Measurements from ENCODE around the gene LOC101059915.

Gene LOC101059915

GRCh38 chrX:71625471-71625870 is 41.9 kb upstream of the LOC101059915 start:
- Histone ChIP-seq H3K27me3 (ENCODE audit: insufficient read depth, low read length, poor library complexity) (no peaks in the 10 kb centered on the region), H3K79me1 (ENCODE audit: low read length) (no peaks in the 10 kb centered on the region), H3K9ac (ENCODE audit: low read length) (no peak overlapping the region), H4K5ac (ENCODE audit: low read length) (no peak overlapping the region), H3K36me3 (ENCODE audit: control insufficient read depth, insufficient read depth, low read length) (no peaks in the 10 kb centered on the region), H3K4ac (ENCODE audit: low read depth, low read length) (no peak overlapping the region), H3K4me1 (ENCODE audit: control insufficient read depth, low read depth, low read length) (no peaks in the 10 kb centered on the region), H3K4me3 (ENCODE audit: low read length) (no peak overlapping the region), H2BK5ac (ENCODE audit: low read length) (no peak overlapping the region), H3K79me2 (ENCODE audit: control insufficient read depth, insufficient read depth, low read length) (no peaks in the 10 kb centered on the region), H3K4me2 (ENCODE audit: low read length) (no peak overlapping the region), H4K8ac (ENCODE audit: low read depth, low read length) (no peak overlapping the region), H3K56ac (ENCODE audit: low read length) (no peak overlapping the region), H2BK15ac (replicated peaks; ENCODE audit: low read depth) (no peak overlapping the region), H3K18ac (ENCODE audit: low read length) (no peak overlapping the region), H3K23ac (ENCODE audit: low read length) (no peak overlapping the region), H3K27ac (ENCODE audit: low read depth, low read length) (no peak overlapping the region), H2AK5ac (ENCODE audit: low read length) (no peak overlapping the region), H2BK120ac (ENCODE audit: low read depth, low read length) (no peak overlapping the region)
- DNase-seq: no peak
- WGBS (ENCODE audit: extremely low coverage, insufficient coverage, low lambda C conversion rate): no CpG with 5 or more reads among the region's 5 CpGs

GRCh38 chrX:71626576-71626975 is 40.8 kb upstream of the LOC101059915 start:
- Histone ChIP-seq H3K4me3 (ENCODE audit: low read length) (no peak overlapping the region), H3K79me1 (ENCODE audit: low read length) (no peaks in the 10 kb centered on the region), H3K36me3 (ENCODE audit: control insufficient read depth, insufficient read depth, low read length) (no peaks in the 10 kb centered on the region), H3K4ac (ENCODE audit: low read depth, low read length) (no peak overlapping the region), H2BK15ac (replicated peaks; ENCODE audit: low read depth) (no peak overlapping the region), H2BK5ac (ENCODE audit: low read length) (no peak overlapping the region), H3K79me2 (ENCODE audit: control insufficient read depth, insufficient read depth, low read length) (no peaks in the 10 kb centered on the region), H3K18ac (ENCODE audit: low read length) (no peak overlapping the region), H3K56ac (ENCODE audit: low read length) (no peak overlapping the region), H3K4me1 (ENCODE audit: control insufficient read depth, low read depth, low read length) (no peaks in the 10 kb centered on the region), H4K5ac (ENCODE audit: low read length) (no peak overlapping the region), H2BK120ac (ENCODE audit: low read depth, low read length) (no peak overlapping the region), H3K27me3 (ENCODE audit: insufficient read depth, low read length, poor library complexity) (no peaks in the 10 kb centered on the region), H4K8ac (ENCODE audit: low read depth, low read length) (no peak overlapping the region), H3K23ac (ENCODE audit: low read length) (no peak overlapping the region), H3K9ac (ENCODE audit: low read length) (no peak overlapping the region), H3K4me2 (ENCODE audit: low read length) (no peak overlapping the region), H2AK5ac (ENCODE audit: low read length) (no peak overlapping the region), H3K27ac (ENCODE audit: low read depth, low read length) (no peak overlapping the region)
- WGBS (ENCODE audit: extremely low coverage, insufficient coverage, low lambda C conversion rate): no CpG with 5 or more reads among the region's 6 CpGs
- no peak for DNase-seq

DNA sequence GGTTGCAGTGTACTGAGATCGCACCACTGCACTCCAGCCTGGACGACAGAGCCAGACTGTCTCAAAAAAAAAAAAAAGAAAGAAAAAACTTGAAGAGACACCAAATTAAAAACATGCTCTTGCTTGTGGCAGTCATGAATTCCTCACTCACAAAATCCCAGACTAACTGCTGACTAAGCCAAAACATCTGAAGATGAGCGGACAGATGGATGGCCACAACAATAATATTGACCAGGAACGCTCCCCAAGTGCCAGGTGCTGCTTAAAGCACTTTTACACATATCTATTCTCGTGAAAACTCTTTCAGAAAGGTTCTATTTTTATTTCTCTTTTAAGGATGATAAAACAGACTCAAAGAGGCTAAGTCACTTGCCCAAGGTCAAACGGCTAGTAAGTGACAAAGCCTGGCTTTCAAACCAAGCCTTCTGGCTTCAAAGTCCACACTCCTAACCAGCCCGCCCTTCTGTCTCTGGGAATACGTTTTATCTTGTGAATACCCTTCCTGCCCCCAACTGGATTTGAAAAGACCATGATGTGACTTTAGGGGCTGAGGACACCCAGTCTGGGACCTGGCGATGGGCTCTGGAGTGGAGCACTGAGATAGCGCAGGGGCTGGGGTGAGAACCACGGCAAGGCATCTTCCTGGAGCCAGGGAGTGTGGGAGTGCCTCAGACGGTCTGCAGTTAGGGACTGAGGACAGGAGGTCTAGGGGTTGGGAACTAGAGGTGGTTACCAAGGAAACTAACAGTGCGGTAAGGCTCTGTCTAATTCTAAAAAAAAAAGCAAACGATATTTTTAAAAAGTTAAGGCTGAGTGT is 39.5 kb upstream of the LOC101059915 start:
- Histone ChIP-seq H3K4me2 (ENCODE audit: low read length) (no peak overlapping the region), H3K79me2 (ENCODE audit: control insufficient read depth, insufficient read depth, low read length) (no peaks in the 10 kb centered on the region), H3K18ac (ENCODE audit: low read length) (no peak overlapping the region), H3K79me1 (ENCODE audit: low read length) (no peaks in the 10 kb centered on the region), H3K27ac (ENCODE audit: low read depth, low read length) (no peak overlapping the region), H3K56ac (ENCODE audit: low read length) (no peak overlapping the region), H3K27me3 (ENCODE audit: insufficient read depth, low read length, poor library complexity) (no peaks in the 10 kb centered on the region), H3K4ac (ENCODE audit: low read depth, low read length) (no peak overlapping the region), H3K4me3 (ENCODE audit: low read length) (no peak overlapping the region), H2BK15ac (replicated peaks; ENCODE audit: low read depth) (no peak overlapping the region), H4K5ac (ENCODE audit: low read length) (no peak overlapping the region), H3K23ac (ENCODE audit: low read length) (no peak overlapping the region), H3K4me1 (ENCODE audit: control insufficient read depth, low read depth, low read length) (no peaks in the 10 kb centered on the region), H2BK120ac (ENCODE audit: low read depth, low read length) (no peak overlapping the region), H3K36me3 (ENCODE audit: control insufficient read depth, insufficient read depth, low read length) (no peaks in the 10 kb centered on the region), H3K9ac (ENCODE audit: low read length) (no peak overlapping the region), H4K8ac (ENCODE audit: low read depth, low read length) (no peak overlapping the region), H2AK5ac (ENCODE audit: low read length) (no peak overlapping the region), H2BK5ac (ENCODE audit: low read length) (no peak overlapping the region)
- no CpG with 5 or more reads among the region's 14 CpGs for WGBS (ENCODE audit: extremely low coverage, insufficient coverage, low lambda C conversion rate)
- no peak for DNase-seq

DNA sequence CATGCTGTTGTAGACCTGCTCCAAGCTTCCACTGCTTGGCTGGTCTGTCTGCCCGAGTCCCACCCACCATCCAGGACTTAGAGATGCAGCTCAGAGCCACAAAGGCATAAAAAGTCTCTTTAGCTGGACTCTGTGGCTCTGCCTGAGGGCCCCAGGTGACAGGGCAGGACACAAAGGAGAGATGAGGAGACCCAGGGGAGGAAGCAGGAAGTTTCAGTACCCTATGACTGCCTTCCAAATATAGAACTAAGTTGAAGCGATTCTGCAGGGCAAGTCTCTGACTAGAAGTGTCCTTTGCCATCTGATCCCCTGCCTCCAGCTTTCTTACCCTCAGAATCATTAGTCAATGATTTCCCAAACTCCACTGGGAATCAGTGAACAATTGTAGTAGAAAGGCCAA is 37.9 kb upstream of the LOC101059915 start:
- H3K9ac ChIP-seq (ENCODE audit: low read length): no peak overlapping the region
- no peak overlapping the region for H3K23ac ChIP-seq (ENCODE audit: low read length)
- no peaks in the 10 kb centered on the region for H3K36me3 ChIP-seq (ENCODE audit: control insufficient read depth, insufficient read depth, low read length)
- no peak overlapping the region for H2AK5ac ChIP-seq (ENCODE audit: low read length)
- no peaks in the 10 kb centered on the region for H3K79me1 ChIP-seq (ENCODE audit: low read length)
- DNase-seq: no peak
- H3K56ac ChIP-seq (ENCODE audit: low read length): no peak overlapping the region
- no peak overlapping the region for H3K4me2 ChIP-seq (ENCODE audit: low read length)
- H2BK15ac ChIP-seq (replicated peaks; ENCODE audit: low read depth): no peak overlapping the region
- no peak overlapping the region for H3K4me3 ChIP-seq (ENCODE audit: low read length)
- no peak overlapping the region for H4K8ac ChIP-seq (ENCODE audit: low read depth, low read length)
- no peaks in the 10 kb centered on the region for H3K79me2 ChIP-seq (ENCODE audit: control insufficient read depth, insufficient read depth, low read length)
- H2BK120ac ChIP-seq (ENCODE audit: low read depth, low read length): no peak overlapping the region
- no peak overlapping the region for H4K5ac ChIP-seq (ENCODE audit: low read length)
- no peak overlapping the region for H3K27ac ChIP-seq (ENCODE audit: low read depth, low read length)
- no peaks in the 10 kb centered on the region for H3K4me1 ChIP-seq (ENCODE audit: control insufficient read depth, low read depth, low read length)
- H3K4ac ChIP-seq (ENCODE audit: low read depth, low read length): no peak overlapping the region
- no peak overlapping the region for H2BK5ac ChIP-seq (ENCODE audit: low read length)
- H3K18ac ChIP-seq (ENCODE audit: low read length): no peak overlapping the region
- H3K27me3 ChIP-seq (ENCODE audit: insufficient read depth, low read length, poor library complexity): no peaks in the 10 kb centered on the region
- no CpG with 5 or more reads among the region's 2 CpGs for WGBS (ENCODE audit: extremely low coverage, insufficient coverage, low lambda C conversion rate)

- no peak overlapping the region for H2AK5ac ChIP-seq (ENCODE audit: low read length)
- H2BK5ac ChIP-seq (ENCODE audit: low read length): no peak overlapping the region
- no CpG with 5 or more reads among the region's 10 CpGs for WGBS (ENCODE audit: extremely low coverage, insufficient coverage, low lambda C conversion rate)
- no peak overlapping the region for H4K5ac ChIP-seq (ENCODE audit: low read length)
- H3K79me2 ChIP-seq (ENCODE audit: control insufficient read depth, insufficient read depth, low read length): no peaks in the 10 kb centered on the region
- no peak overlapping the region for H3K56ac ChIP-seq (ENCODE audit: low read length)
- no peak overlapping the region for H3K4me2 ChIP-seq (ENCODE audit: low read length)
- no peak overlapping the region for H2BK15ac ChIP-seq (replicated peaks; ENCODE audit: low read depth)
- H4K8ac ChIP-seq (ENCODE audit: low read depth, low read length): no peak overlapping the region
- no peak for DNase-seq
- no peaks in the 10 kb centered on the region for H3K27me3 ChIP-seq (ENCODE audit: insufficient read depth, low read length, poor library complexity)
- no peaks in the 10 kb centered on the region for H3K36me3 ChIP-seq (ENCODE audit: control insufficient read depth, insufficient read depth, low read length)
- no peak overlapping the region for H3K4me3 ChIP-seq (ENCODE audit: low read length)
- H3K27ac ChIP-seq (ENCODE audit: low read depth, low read length): no peak overlapping the region
- no peak overlapping the region for H3K9ac ChIP-seq (ENCODE audit: low read length)
- H3K4me1 ChIP-seq (ENCODE audit: control insufficient read depth, low read depth, low read length): no peaks in the 10 kb centered on the region
- no peaks in the 10 kb centered on the region for H3K79me1 ChIP-seq (ENCODE audit: low read length)
- no peak overlapping the region for H3K23ac ChIP-seq (ENCODE audit: low read length)
- no peak overlapping the region for H3K18ac ChIP-seq (ENCODE audit: low read length)
- H2BK120ac ChIP-seq (ENCODE audit: low read depth, low read length): no peak overlapping the region
- no peak overlapping the region for H3K4ac ChIP-seq (ENCODE audit: low read depth, low read length)
These were observed 34.3 kb upstream of the LOC101059915 start for GRCh38 chrX:71632923-71633657.
